Measurements from ENCODE around the gene CHRNB4. TPM values are rescaled to one million over a fixed set of nuclear protein-coding genes. Genes with fewer than 3 reads are reported as not detected.
"Not testable (repeated sequence)": the region's sequence is repeated elsewhere in the genome, so short reads cannot be mapped to it uniquely, and the experiment has no call there.

CHRNB4 gene
- total RNA-seq, 3 donors from 2014 or later, result 0.29 to 2.4 TPM; not detected in 1

DNA sequence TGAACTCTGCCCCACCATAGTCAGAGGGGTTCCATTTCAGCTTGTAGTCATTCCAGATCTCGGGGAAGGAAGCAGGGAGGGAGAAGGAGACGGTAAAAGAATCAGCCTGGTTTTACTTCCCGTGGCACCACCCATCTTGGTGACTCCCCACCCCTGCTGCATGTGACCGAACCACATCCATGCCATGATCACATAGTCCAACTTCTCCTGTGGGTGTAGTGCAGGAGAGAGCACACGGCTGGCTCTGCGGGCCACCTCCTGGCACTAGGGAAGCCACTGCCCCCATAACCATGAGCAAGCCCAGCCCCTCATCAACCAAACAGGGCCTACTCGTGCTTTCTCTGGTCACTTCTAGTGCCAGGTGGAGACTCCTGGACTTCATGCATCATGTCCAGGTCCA lies 23.9 kb downstream of the CHRNB4 start:
- no peak for DNase-seq

DNA sequence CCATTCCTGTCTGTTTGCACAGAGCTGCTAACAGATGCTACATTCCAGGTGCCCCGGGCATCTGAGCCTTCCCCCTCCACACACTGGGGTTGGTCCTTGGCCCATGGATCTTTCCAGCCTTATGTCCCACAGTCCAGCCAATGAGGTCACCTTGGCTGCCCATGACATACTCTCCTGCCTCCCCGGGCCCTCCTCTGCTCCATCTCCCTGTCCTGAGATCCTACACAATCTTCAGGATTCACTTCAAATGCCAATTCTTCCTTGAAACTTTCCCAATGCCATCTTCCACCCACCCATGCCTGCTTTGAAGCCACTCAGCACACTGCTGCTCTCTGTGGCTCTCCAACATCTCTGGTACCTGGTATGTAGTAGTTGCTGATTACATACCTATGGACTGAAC lies 24.5 kb downstream of the CHRNB4 start:
- Histone ChIP-seq H3K4me1 (ENCODE audit: low read depth) (peaks cover 10% of the 10 kb centered on the region), H3K9me3 (no peaks in the 10 kb centered on the region), H3K4me3 (no peak overlapping the region), H3K36me3 (ENCODE audit: low read depth) (no peaks in the 10 kb centered on the region)
- TF ChIP-seq, protein P1, sequence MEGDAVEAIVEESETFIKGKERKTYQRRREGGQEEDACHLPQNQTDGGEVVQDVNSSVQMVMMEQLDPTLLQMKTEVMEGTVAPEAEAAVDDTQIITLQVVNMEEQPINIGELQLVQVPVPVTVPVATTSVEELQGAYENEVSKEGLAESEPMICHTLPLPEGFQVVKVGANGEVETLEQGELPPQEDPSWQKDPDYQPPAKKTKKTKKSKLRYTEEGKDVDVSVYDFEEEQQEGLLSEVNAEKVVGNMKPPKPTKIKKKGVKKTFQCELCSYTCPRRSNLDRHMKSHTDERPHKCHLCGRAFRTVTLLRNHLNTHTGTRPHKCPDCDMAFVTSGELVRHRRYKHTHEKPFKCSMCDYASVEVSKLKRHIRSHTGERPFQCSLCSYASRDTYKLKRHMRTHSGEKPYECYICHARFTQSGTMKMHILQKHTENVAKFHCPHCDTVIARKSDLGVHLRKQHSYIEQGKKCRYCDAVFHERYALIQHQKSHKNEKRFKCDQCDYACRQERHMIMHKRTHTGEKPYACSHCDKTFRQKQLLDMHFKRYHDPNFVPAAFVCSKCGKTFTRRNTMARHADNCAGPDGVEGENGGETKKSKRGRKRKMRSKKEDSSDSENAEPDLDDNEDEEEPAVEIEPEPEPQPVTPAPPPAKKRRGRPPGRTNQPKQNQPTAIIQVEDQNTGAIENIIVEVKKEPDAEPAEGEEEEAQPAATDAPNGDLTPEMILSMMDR (IDR thresholded peaks at IDR 0.05), result no peak
- DNase-seq, result no peak
- ATAC-seq, result no peak
- intact Hi-C loops (cut with DNase I, micrococcal nuclease), result loop anchor here (5.0 kb wide), 1 partner anchor 91 kb away; no protein-coding TSS in a partner anchor

More for the DNA sequence above, 23.9 kb downstream of the CHRNB4 start:
- intact Hi-C loops (cut with DNase I, micrococcal nuclease), result loop anchor here (5.0 kb wide), 1 partner anchor 90 kb away; no protein-coding TSS in a partner anchor
- no peak overlapping the region for H3K4me3 ChIP-seq
- TF ChIP-seq, protein P1 (IDR thresholded peaks at IDR 0.05), result no peak
- no peaks in the 10 kb centered on the region for H3K9me3 ChIP-seq
- H3K4me1 ChIP-seq (ENCODE audit: low read depth), result peaks cover 10% of the 10 kb centered on the region
- no peak for ATAC-seq
- no peaks in the 10 kb centered on the region for H3K36me3 ChIP-seq (ENCODE audit: low read depth)

DNA sequence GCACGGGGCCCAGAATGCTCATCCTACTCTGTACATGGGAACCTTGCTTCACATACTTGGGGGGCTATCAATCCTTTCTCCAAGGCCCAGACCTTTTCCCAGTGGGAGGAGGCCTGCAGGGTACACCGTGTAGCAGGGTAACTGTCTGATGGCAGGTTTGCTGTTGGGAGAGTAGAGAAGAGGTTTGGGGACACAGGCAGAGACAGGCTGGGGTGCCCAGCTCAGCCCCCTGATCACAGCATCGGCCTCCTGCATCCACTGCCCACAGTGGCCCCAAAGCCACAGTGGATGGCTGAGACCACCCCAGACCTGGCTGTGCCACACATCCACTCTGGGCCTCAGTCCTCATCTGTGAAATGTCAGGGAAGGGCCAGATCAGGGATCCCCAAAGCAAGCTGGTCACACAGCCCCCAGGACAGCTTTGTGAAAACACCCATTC lies 25.8 kb downstream of the CHRNB4 start:
- no peaks in the 10 kb centered on the region for H3K36me3 ChIP-seq (ENCODE audit: low read depth)
- intact Hi-C loops (cut with DNase I, micrococcal nuclease), result loop anchor here (5.0 kb wide), 1 partner anchor 92 kb away; no protein-coding TSS in a partner anchor
- H3K4me1 ChIP-seq (ENCODE audit: low read depth), result peaks cover 4% of the 10 kb centered on the region
- ATAC-seq, result no peak
- no peak for DNase-seq
- no peak overlapping the region for H3K4me3 ChIP-seq
- no peaks in the 10 kb centered on the region for H3K9me3 ChIP-seq
- TF ChIP-seq, protein P1 (IDR thresholded peaks at IDR 0.05), result no peak

DNA sequence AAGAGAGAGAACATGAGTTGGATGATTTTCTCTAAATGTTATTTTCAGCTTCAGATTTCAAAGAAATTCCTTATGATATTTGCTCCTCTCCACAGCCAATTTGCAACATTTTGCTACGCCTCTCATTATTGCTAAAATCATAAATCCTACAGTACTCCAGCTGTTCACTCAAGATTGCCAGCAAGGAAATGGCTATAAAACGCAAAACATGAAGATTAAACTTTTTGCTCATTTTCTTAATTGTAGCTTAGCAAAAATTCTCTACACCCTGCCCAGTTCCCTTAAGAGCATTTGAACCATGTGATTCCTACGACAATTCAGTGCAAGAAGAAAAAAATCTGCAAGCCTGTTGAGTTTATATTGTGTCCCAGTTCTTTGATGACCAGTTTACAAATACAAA lies 27.0 kb downstream of the CHRNB4 start:
- Histone ChIP-seq H3K36me3 (ENCODE audit: low read depth) (no peaks in the 10 kb centered on the region), H3K4me1 (ENCODE audit: low read depth) (no peaks in the 10 kb centered on the region), H3K4me3 (no peak overlapping the region), H3K9me3 (no peaks in the 10 kb centered on the region)
- TF ChIP-seq, protein P1 (IDR thresholded peaks at IDR 0.05), result no peak
- DNase-seq, result no peak
- intact Hi-C loops (cut with DNase I, micrococcal nuclease), result no loop called here
- no peak for ATAC-seq

DNA sequence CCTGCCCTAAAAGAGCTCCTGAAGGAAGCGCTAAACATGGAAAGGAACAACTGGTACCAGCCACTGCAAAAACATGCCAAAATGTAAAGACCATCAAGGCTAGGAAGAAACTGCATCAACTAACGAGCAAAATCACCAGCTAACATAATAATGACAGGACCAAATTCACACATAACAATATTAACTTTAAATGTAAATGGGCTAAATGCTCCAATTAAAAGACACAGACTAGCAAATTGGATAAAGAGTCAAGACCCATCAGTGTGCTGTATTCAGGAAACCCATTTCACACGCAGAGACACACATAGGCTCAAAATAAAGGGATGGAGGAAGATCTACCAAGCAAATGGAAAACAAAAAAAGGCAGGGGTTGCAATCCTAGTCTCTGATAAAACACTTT lies 31.5 kb downstream of the CHRNB4 start:
- H3K9me3 ChIP-seq; H3K4me3 ChIP-seq; intact Hi-C loops (cut with DNase I, micrococcal nuclease); H3K36me3 ChIP-seq (ENCODE audit: low read depth); H3K4me1 ChIP-seq (ENCODE audit: low read depth); DNase-seq; ATAC-seq: not testable (repeated sequence)

DNA sequence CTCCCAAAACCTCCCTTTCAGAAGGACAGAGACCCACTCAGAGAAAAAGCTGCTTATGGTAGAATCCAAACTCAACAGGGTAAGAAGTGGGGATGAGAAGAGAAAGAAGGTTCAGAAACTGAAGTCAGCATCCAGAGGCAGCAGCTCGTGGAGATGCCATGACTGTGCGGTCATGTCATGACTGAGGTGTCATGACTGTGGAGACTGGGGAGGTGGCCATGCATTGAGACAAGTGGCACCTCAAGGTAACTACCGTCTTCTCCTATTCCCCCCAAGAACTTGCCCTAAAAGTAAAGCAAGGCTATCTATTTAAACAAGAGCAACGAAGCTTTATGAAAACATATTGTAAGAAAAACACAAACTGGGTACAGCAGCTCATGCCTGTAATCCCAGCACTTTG lies 35.3 kb downstream of the CHRNB4 start:
- Histone ChIP-seq H3K4me3 (no peak overlapping the region), H3K9me3 (no peaks in the 10 kb centered on the region), H3K4me1 (ENCODE audit: low read depth) (no peaks in the 10 kb centered on the region), H3K36me3 (ENCODE audit: low read depth) (no peaks in the 10 kb centered on the region)
- TF ChIP-seq, protein P1 (IDR thresholded peaks at IDR 0.05), result no peak
- no peak for ATAC-seq
- no peak for DNase-seq
- intact Hi-C loops (cut with DNase I, micrococcal nuclease), result no loop called here

All from mucosa of descending colon (tissue), 3 donors.